Measurements from ENCODE around the gene PHGDH. TPM values are rescaled to one million over a fixed set of nuclear protein-coding genes. Genes with fewer than 3 reads are reported as not detected.

The PHGDH gene
- total and polyA plus RNA-seq, 9 donors = 34.1 to 488 (median 62.8) TPM

GRCh38 chr1:119721896-119722295 is 10.2 kb downstream of the PHGDH start:
- Histone ChIP-seq H3K9me3 (no peaks in the 10 kb centered on the region), H3K27ac (no peak overlapping the region), H3K4me3 (no peak overlapping the region), H3K36me3 (no peaks in the 10 kb centered on the region), H3K27me3 (no peaks in the 10 kb centered on the region), H3K4me1 (ENCODE audit: insufficient read depth) (no peaks in the 10 kb centered on the region)
- TF ChIP-seq CTCF (IDR thresholded peaks at IDR 0.05) (no peak), POLR2A (IDR thresholded peaks at IDR 0.05) (no peak), EP300 (IDR thresholded peaks at IDR 0.05) (no peak)
- 81 to 90% (median 87%) methylated on average over 5 of the region's 5 CpGs for WGBS, 3 donors
- DNase-seq = no peak
- intact Hi-C loops (cut with DNase I) = no loop called here

- WGBS, 3 donors = 88 to 93% (median 93%) methylated on average over 8 of the region's 8 CpGs
- no peaks in the 10 kb centered on the region for H3K4me1 ChIP-seq (ENCODE audit: insufficient read depth)
- no peak for TF ChIP-seq EP300 (IDR thresholded peaks at IDR 0.05)
- no peak for TF ChIP-seq CTCF (IDR thresholded peaks at IDR 0.05)
- TF ChIP-seq POLR2A (IDR thresholded peaks at IDR 0.05) = no peak
- H3K27ac ChIP-seq = no peak overlapping the region
- intact Hi-C loops (cut with DNase I) = no loop called here
- no peak overlapping the region for H3K4me3 ChIP-seq
- DNase-seq = no peak
- H3K27me3 ChIP-seq = no peaks in the 10 kb centered on the region
- H3K9me3 ChIP-seq = no peaks in the 10 kb centered on the region
- H3K36me3 ChIP-seq = no peaks in the 10 kb centered on the region
These were observed 13.0 kb downstream of the PHGDH start for GRCh38 chr1:119724611-119725218.

GRCh38 chr1:119725626-119726025 is 13.9 kb downstream of the PHGDH start:
- no peaks in the 10 kb centered on the region for H3K9me3 ChIP-seq
- no peaks in the 10 kb centered on the region for H3K4me1 ChIP-seq (ENCODE audit: insufficient read depth)
- H3K36me3 ChIP-seq = no peaks in the 10 kb centered on the region
- DNase-seq = no peak
- WGBS, 3 donors = 90 to 93% (median 91%) methylated on average over 5 of the region's 5 CpGs
- H3K4me3 ChIP-seq = no peak overlapping the region
- H3K27ac ChIP-seq = no peak overlapping the region
- no peak for TF ChIP-seq POLR2A (IDR thresholded peaks at IDR 0.05)
- no peak for TF ChIP-seq CTCF (IDR thresholded peaks at IDR 0.05)
- no peak for TF ChIP-seq EP300 (IDR thresholded peaks at IDR 0.05)
- H3K27me3 ChIP-seq = no peaks in the 10 kb centered on the region
- intact Hi-C loops (cut with DNase I) = no loop called here

DNA sequence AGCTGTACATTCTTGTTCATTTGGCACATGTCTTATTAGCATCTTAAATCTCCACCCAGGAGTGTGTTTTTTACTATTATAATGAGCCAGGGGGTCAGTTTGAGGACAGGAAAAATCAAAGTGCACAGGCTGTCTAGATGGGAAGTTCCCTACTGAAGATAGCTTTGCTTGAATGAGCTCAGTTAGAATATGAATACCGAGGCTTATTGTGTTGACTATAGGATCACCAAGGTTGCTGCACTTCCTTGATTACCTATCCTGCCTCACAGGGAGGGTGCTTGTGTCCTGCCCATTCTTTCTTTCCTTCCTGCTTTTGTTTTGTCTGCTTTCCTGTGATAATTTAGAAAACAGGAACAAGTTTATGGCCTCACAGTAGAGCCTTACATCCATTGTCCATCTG is 16.3 kb downstream of the PHGDH start:
- no peak for TF ChIP-seq EP300 (IDR thresholded peaks at IDR 0.05)
- no peak for TF ChIP-seq CTCF (IDR thresholded peaks at IDR 0.05)
- TF ChIP-seq POLR2A (IDR thresholded peaks at IDR 0.05) = no peak
- H3K27me3 ChIP-seq = no peaks in the 10 kb centered on the region
- no peak overlapping the region for H3K4me3 ChIP-seq
- no peak for DNase-seq
- no peaks in the 10 kb centered on the region for H3K4me1 ChIP-seq (ENCODE audit: insufficient read depth)
- no peaks in the 10 kb centered on the region for H3K9me3 ChIP-seq
- intact Hi-C loops (cut with DNase I) = no loop called here
- no peak overlapping the region for H3K27ac ChIP-seq
- no peaks in the 10 kb centered on the region for H3K36me3 ChIP-seq
- 60 to 68% (median 63%) methylated on average over 1 of the region's 1 CpG for WGBS, 3 donors

All from ovary (tissue), 9 donors.